Caki2 (cell line): ENCODE data around the gene EIF4G2. TPM values are rescaled to one million over a fixed set of nuclear protein-coding genes. Genes with fewer than 3 reads are reported as not detected.

ENCODE experiments used
- DNase-seq: peaks from one replicate; pipeline ENCODE4 v3.0.0-alpha.2; 2015; ENCODE audit warnings: low read depth
- in situ Hi-C: cut with HindIII; loops from 2 replicates; pipeline ENCODE4 v1.10.0; 2016; ENCODE audit warnings: low sequenced_read_pairs, low pct_unique_long_range_greater_than_20kb, mixed read lengths
- total RNA-seq: library from RNA; depleted of rRNA; stranded (reverse); fragments of >200 nt; shearing (Covaris generic); gene quantifications from 2 replicates; pipeline ENCODE4 v1.2.3, GENCODE V29; 2014; ENCODE audit warnings: low replicate concordance

Gene EIF4G2
- total RNA-seq, 1 experiment from 2014 or later, result 414 TPM

DNA sequence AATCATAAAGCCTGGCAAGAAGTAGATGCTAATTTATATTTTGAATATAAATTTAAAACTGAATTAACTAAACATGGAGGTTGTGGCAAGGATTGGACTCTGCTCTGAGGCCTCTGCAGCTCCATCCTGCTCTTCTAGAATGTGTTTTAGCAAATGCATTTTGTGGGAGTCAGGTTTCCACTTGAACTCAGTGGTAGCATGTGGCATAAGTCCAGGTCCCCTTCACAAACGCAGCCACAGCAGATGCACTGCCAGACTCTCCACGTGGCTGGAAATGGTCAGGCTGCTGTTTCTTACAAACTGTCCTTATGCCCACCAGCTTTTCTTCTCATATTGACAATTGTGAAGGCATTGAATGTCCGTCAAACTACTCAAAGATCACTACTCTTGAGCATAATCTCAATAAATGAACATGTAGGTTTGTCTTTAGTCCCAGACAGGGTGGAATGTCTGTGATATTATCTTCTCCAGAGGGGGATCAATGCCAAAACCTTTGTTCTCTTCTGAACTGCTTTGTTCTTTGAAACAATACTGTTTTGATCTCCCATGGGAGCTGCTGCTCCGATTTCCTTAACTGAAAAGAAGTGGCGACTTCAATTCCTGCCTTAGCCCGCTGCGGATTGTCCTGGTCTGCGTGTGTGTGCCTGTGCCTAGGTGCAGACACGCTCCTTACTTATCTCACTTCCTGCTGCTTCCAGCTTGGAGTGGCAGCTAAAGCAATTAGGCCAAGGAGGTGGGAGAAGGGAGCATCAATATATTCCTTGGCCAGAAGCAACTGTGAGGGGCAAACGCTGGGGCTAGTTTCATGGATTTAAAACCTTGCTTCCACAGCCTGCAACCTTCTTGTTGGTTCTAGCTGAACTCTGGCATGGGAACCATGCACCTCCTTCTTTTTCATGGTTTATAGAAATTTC lies 24.2 kb downstream of the EIF4G2 start:
- in situ Hi-C loops, result no loop called here
- DNase-seq, result no peak

GRCh38 chr11:10780040-10780439 lies 28.7 kb downstream of the EIF4G2 start:
- DNase-seq, result no peak
- in situ Hi-C loops, result no loop called here

- DNase-seq, result no peak
- in situ Hi-C loops, result no loop called here
Observed at GRCh38 chr11:10779086-10779485, 29.6 kb downstream of the EIF4G2 start.

DNA sequence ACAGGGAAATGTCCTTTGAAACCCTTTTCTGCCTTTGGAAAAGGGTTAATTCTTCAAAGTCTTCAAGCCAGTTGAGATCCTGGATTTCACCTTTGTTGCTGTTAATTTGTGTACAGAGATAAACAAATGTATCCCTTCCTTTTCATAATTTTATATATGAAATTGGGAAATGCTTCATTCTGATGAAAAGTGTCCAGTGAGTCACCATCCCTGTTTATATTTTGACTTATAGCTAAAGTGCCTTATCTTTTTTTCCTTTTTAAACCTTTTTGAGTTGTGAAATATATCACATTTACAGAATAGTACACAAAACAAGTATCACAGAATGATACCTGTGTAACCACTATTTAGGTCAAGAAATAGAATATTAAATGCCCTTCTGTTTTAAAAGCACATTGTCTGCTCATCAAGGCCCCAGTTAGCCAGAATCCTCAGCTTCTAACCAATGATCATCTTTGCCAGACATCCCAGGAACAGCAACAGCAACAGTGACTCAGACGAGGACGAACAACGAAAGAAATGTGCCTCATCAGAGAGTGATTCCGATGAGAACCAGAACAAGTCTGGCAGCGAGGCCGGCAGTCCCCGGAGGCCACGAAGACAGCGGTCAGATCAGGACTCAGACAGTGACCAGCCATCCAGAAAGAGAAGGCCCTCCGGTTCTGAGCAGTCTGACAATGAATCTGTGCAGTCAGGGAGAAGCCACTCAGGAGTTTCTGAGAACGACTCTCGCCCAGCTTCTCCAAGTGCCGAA lies 30.3 kb downstream of the EIF4G2 start:
- in situ Hi-C loops, result no loop called here
- DNase-seq, result no peak

- in situ Hi-C loops, result no loop called here
- no peak for DNase-seq
Observed at GRCh38 chr11:10777806-10778205, 30.9 kb downstream of the EIF4G2 start.

GRCh38 chr11:10777393-10777793 lies 31.3 kb downstream of the EIF4G2 start:
- DNase-seq, result no peak
- in situ Hi-C loops, result no loop called here

DNA sequence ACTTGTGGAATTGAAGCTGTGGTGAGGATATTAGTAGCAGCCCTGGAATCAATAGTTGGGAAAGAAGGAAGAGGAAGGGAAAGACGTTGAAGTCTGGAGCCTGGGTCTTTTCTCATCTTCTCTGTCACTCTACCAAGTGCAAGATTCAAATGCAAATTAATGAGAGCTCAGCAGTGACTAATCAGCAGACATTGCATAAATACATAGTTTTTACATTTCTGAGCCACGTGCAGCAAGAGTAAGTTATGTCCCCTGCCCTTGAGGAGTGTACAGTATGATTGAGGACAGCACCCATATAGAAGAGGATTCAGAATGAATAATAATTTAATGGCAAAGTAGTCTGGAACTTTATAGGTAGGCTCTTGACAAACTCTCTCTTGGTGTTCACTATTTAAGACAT lies 33.9 kb downstream of the EIF4G2 start:
- no peak for DNase-seq
- in situ Hi-C loops, result no loop called here

DNA sequence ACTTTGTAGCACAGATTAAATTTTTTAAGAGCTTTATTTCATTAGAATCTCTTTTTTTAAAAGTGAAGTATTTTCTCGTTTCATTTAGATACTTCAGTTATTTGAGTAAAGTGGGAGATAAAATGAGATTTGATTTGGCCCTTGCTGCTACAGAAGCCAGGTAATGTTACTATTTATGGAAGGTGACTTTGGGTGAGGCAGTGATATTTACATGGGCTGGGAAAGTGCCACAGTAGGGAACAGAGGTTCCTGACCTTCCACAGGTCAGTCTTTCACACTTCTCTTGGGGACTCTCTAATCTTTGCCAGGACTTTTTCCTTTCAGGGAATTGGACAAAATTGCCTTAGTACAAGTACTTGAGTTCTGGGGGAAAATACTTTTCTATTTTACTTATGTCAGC lies 37.3 kb downstream of the EIF4G2 start:
- DNase-seq, result no peak
- in situ Hi-C loops, result no loop called here

- in situ Hi-C loops, result no loop called here
- DNase-seq, result peak; percentile 23
Observed at GRCh38 chr11:10770626-10771254, 38.0 kb downstream of the EIF4G2 start.

DNA sequence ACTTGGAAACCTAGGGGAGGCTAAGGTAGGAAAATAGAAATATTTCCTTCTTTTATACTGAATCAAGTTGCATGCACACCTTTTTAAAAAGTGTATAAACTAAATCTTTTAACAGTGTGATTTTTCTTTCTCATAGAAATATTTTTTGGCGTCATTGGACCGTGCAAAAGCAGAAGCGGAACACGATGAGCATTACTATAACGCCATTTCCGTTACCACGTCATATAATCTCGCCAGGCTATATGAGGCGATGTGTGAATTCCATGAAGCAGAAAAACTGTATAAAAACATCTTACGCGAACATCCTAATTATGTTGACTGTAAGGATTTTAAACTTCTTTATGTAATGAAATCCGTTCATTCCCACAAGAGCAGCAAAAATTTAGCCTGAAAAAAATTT lies 44.3 kb downstream of the EIF4G2 start:
- DNase-seq, result no peak
- in situ Hi-C loops, result no loop called here

- DNase-seq, result no peak
- in situ Hi-C loops, result no loop called here
Observed at GRCh38 chr11:10763766-10764165, 45.0 kb downstream of the EIF4G2 start.

GRCh38 chr11:10762913-10763421 lies 45.8 kb downstream of the EIF4G2 start:
- in situ Hi-C loops, result no loop called here
- no peak for DNase-seq

DNA sequence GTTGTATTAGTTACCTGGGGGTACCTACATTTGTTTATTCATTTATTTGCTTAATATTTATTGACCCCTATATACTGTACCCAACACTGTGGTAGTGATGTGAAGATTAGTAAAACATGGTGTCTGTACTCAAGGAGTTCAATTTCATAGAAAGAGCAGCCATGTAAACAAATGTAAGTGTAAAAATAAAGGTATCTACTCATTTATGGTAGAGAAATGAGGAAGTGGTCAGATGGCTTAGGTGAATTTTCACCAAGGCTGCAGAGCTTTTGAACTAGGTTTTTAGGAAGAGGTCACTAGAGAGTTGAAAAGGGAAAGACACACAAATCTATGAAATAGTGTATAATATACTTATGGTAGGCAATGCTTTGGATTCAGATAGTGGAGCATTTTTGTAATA lies 46.5 kb downstream of the EIF4G2 start:
- in situ Hi-C loops, result no loop called here
- no peak for DNase-seq

DNA sequence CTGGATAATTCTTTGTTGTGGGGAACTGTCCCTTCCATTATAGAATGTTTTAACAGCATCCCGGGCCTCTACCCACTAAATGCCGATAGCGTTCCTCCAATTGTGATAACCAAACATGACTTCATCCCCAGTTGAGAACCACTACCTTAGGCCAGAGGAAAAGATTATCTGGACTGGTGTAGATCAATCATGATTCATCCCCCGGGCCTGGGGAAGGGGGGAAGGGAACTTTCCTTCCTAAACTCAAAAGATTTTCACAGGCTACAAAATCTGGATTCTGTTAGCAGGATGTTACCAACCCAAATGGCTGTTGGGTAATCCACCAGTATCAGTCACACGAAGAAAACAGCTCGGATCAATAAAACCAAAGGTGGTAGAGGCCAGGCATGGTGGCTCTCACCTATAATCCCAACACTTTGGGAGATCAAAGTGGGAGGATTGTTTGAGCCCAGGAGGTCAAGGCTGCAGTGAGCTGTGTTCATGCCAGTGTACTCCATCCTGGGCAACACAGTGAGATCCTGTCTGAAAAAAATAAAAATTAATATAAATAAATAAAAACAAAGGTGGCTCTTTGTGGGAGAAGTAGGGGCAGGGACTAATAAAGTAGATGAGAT lies 47.5 kb downstream of the EIF4G2 start:
- in situ Hi-C loops, result no loop called here
- no peak for DNase-seq

- in situ Hi-C loops, result no loop called here
- no peak for DNase-seq
Observed at GRCh38 chr11:10758957-10759356, 49.8 kb downstream of the EIF4G2 start.

- in situ Hi-C loops, result no loop called here
- no peak for DNase-seq
Observed at GRCh38 chr11:10752486-10752885, 56.2 kb downstream of the EIF4G2 start.

- DNase-seq, result no peak
- in situ Hi-C loops, result no loop called here
Observed at GRCh38 chr11:10752061-10752460, 56.7 kb downstream of the EIF4G2 start.

- DNase-seq, result no peak
- in situ Hi-C loops, result no loop called here
Observed at GRCh38 chr11:10751581-10751940, 57.2 kb downstream of the EIF4G2 start.
